ENCODE results near the gene GALNT9. TPM values are rescaled to one million over a fixed set of nuclear protein-coding genes. Genes with fewer than 3 reads are reported as not detected.

Gene GALNT9
- total RNA-seq, 2 donors from 2014 or later: 0.14 to 1.0 TPM

DNA sequence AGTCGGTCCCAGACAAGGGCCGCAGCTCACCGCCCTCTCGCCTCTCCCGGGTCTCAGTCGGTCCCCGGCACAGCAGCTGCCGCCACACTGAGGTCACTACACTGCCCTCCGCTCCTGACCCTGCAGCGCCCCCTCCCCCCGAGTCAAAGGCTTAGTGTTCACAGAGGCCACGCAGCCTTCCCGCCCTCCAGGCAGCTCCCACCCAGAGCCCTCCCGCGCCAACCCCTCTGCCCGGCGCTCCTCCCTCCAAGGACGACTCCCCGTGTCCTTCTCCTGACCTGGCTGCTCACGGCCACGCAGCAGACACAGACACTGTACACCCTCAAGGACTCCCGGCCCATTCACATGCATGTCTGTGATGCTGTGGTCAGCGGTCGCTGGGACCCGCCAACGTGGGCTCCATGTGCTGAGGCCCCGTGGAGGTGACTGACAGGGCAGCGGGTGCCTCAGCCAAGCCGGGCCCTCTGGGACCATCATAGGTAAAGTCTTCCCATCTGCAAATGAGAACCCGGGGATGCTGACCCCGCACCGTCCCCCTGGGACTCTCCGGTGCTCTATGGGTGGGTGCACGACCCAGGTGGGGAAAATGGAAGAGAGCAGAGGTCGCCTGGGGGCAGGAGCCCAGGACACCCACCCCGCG, 16.3 kb upstream of the GALNT9 start:
- DNase-seq (ENCODE audit: low spot score): no peak
- H3K27ac ChIP-seq: no peak overlapping the region
- no peaks in the 10 kb centered on the region for H3K4me1 ChIP-seq (replicated peaks)
- intact Hi-C loops (cut with DNase I): no loop called here
- no peaks in the 10 kb centered on the region for H3K9me3 ChIP-seq
- WGBS: 72% methylated on average over 33 of the region's 37 CpGs
- H3K27me3 ChIP-seq (replicated peaks; ENCODE audit: insufficient read depth): peaks cover 8% of the 10 kb centered on the region
- no peaks in the 10 kb centered on the region for H3K36me3 ChIP-seq
- H3K4me3 ChIP-seq: no peak overlapping the region
- TF ChIP-seq POLR2AphosphoS5 (IDR thresholded peaks at IDR 0.05) (no peak), POLR2A (IDR thresholded peaks at IDR 0.05) (no peak)
- TF ChIP-seq, protein P1, sequence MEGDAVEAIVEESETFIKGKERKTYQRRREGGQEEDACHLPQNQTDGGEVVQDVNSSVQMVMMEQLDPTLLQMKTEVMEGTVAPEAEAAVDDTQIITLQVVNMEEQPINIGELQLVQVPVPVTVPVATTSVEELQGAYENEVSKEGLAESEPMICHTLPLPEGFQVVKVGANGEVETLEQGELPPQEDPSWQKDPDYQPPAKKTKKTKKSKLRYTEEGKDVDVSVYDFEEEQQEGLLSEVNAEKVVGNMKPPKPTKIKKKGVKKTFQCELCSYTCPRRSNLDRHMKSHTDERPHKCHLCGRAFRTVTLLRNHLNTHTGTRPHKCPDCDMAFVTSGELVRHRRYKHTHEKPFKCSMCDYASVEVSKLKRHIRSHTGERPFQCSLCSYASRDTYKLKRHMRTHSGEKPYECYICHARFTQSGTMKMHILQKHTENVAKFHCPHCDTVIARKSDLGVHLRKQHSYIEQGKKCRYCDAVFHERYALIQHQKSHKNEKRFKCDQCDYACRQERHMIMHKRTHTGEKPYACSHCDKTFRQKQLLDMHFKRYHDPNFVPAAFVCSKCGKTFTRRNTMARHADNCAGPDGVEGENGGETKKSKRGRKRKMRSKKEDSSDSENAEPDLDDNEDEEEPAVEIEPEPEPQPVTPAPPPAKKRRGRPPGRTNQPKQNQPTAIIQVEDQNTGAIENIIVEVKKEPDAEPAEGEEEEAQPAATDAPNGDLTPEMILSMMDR (IDR thresholded peaks at IDR 0.05): no peak

DNA sequence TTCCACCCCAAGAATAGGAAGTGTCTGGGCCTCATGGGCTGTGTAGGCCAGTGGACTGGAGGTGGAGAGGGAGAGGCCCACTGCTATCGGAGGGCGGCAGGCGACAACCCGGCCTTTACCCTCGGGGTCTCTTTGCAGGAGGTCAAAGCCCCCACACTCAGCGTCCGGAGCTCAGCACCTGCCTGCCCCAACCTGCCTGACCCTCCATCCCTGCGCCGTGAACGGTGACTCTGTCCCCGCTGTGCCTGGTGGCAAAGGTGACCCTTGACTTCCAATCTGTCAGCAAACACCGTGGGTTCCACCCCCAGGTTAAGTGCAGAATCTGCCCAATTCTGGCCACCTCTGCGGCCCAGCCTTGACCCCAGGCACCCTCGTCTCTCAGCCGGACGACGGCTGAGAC, 15.7 kb upstream of the GALNT9 start:
- no peak overlapping the region for H3K27ac ChIP-seq
- intact Hi-C loops (cut with DNase I): no loop called here
- H3K36me3 ChIP-seq: no peaks in the 10 kb centered on the region
- no peaks in the 10 kb centered on the region for H3K4me1 ChIP-seq (replicated peaks)
- no peak overlapping the region for H3K4me3 ChIP-seq
- peaks cover 9% of the 10 kb centered on the region for H3K27me3 ChIP-seq (replicated peaks; ENCODE audit: insufficient read depth)
- TF ChIP-seq, protein P1 (IDR thresholded peaks at IDR 0.05): no peak
- no peak for TF ChIP-seq POLR2AphosphoS5 (IDR thresholded peaks at IDR 0.05)
- no peak for TF ChIP-seq POLR2A (IDR thresholded peaks at IDR 0.05)
- no peaks in the 10 kb centered on the region for H3K9me3 ChIP-seq
- WGBS: 69% methylated on average over 17 of the region's 17 CpGs
- no peak for DNase-seq (ENCODE audit: low spot score)

DNA sequence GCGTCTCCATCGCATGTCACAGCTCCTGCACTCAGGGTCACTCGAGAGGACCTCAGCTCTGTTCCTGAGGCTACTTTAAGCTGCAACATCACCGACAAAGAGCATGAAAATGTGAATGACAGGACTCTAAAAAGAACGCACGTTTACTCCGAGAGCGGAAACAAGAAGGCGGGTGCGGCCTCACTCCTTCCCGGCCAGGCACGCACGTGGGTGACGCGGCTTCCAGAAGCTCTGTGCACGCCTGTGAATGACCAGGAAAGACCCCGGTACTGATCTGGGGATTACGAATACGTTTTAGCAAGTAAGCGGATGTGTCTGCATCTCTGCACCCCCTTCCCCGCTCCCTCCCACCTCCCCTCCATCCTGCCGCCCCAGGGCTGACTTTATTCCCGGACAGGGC, 15.2 kb upstream of the GALNT9 start:
- H3K27me3 ChIP-seq (replicated peaks; ENCODE audit: insufficient read depth): peaks cover 9% of the 10 kb centered on the region
- 75% methylated on average over 23 of the region's 23 CpGs for WGBS

DNA sequence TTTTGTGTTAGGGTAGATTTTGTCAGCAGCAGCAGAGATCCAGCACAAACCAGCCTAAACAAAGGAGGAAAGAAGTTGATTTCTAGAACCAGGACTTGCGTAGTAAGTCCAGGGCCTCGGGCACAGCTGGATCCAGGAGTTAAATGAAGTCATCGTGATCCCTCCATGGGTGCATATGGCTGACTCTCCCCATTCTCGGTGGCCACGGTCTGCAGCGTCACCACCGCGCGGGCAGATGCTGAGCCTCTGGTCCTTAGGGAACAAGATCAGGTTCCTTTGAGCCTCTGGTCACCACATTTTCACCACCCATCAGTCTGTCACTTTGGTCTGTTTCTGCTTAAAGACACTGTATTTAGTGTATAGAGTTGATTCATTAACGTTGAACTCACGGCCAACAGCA, 14.8 kb upstream of the GALNT9 start:
- no peak overlapping the region for H3K4me3 ChIP-seq
- no peak for DNase-seq (ENCODE audit: low spot score)
- H3K9me3 ChIP-seq: no peaks in the 10 kb centered on the region
- peaks cover 9% of the 10 kb centered on the region for H3K27me3 ChIP-seq (replicated peaks; ENCODE audit: insufficient read depth)
- no peaks in the 10 kb centered on the region for H3K36me3 ChIP-seq
- WGBS: 59% methylated on average over 11 of the region's 11 CpGs
- no peak overlapping the region for H3K27ac ChIP-seq
- TF ChIP-seq, protein P1 (IDR thresholded peaks at IDR 0.05): no peak
- TF ChIP-seq POLR2AphosphoS5 (IDR thresholded peaks at IDR 0.05): no peak
- no peak for TF ChIP-seq POLR2A (IDR thresholded peaks at IDR 0.05)
- intact Hi-C loops (cut with DNase I): no loop called here
- H3K4me1 ChIP-seq (replicated peaks): no peaks in the 10 kb centered on the region

More for the DNA sequence above, 15.2 kb upstream of the GALNT9 start:
- Histone ChIP-seq H3K27ac (no peak overlapping the region), H3K9me3 (no peaks in the 10 kb centered on the region), H3K36me3 (no peaks in the 10 kb centered on the region), H3K4me1 (replicated peaks) (no peaks in the 10 kb centered on the region), H3K4me3 (no peak overlapping the region)
- intact Hi-C loops (cut with DNase I): no loop called here
- DNase-seq (ENCODE audit: low spot score): no peak
- TF ChIP-seq POLR2AphosphoS5 (IDR thresholded peaks at IDR 0.05) (no peak), POLR2A (IDR thresholded peaks at IDR 0.05) (no peak)
- TF ChIP-seq, protein P1 (IDR thresholded peaks at IDR 0.05): no peak

DNA sequence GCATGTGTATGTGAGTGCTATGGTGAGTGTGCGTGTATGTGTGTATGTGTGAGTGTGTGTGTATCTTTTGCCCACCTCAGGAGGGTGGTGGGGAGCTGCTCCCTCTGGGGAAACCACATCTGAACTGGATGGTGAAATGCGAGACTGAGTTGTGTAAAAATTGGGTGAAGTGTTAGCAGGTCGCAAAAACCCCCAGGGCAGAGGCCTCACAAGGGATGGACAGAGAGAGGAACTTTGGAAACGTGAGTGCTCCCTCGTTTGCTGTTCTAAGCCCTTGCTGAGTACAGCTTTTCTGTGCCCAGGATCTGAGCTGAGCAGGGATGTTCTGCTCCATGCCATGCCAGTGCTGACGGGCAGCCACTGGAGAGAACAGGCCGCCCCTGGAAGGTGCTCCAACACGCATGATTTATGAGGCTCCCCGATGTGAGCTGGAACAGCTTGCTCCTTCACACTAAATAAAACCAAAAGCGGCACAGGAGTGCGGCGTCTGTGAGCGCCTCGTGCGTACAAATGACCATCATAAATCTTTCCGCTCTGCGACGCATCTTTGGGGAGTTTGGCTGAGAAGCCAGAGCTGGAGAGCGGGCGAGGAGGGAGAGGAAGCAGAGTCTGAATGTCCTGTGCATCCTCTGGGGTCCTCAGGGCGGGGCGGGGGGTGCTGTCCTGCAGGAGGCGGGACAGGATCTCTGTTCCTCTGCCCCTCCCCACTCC, 14.1 kb upstream of the GALNT9 start:
- TF ChIP-seq POLR2AphosphoS5 (IDR thresholded peaks at IDR 0.05) (peak; percentile 80), POLR2A (IDR thresholded peaks at IDR 0.05) (no peak)
- TF ChIP-seq, protein P1 (IDR thresholded peaks at IDR 0.05): no peak
- intact Hi-C loops (cut with DNase I): no loop called here
- Histone ChIP-seq H3K27ac (no peak overlapping the region), H3K4me3 (no peak overlapping the region), H3K36me3 (no peaks in the 10 kb centered on the region), H3K27me3 (replicated peaks; ENCODE audit: insufficient read depth) (peaks cover 9% of the 10 kb centered on the region), H3K4me1 (replicated peaks) (no peaks in the 10 kb centered on the region), H3K9me3 (no peaks in the 10 kb centered on the region)
- 8% methylated on average over 19 of the region's 23 CpGs for WGBS
- DNase-seq (ENCODE audit: low spot score): no peak

Measured in prostate gland (tissue), 2 donors.